Endothelial cell (in vitro differentiated cells): ENCODE data around the gene RNF26. TPM values are rescaled to one million over a fixed set of nuclear protein-coding genes. Genes with fewer than 3 reads are reported as not detected.

Experiments
- DNase-seq: peaks from one replicate; pipeline ENCODE4 v3.0.0; 2021; ENCODE audit warnings: low spot score
- H3K27ac Mint-ChIP-seq: one replicate; pipeline ENCODE4 v1.8.0; 2021; ENCODE audit warnings: mixed read lengths, inconsistent platforms; ENCODE audit not compliant: unreplicated experiment
- H3K27me3 Mint-ChIP-seq: one replicate; pipeline ENCODE4 v1.8.0; 2021; ENCODE audit warnings: mild to moderate bottlenecking, moderate library complexity, mixed read lengths, inconsistent platforms; ENCODE audit not compliant: unreplicated experiment
- H3K36me3 Mint-ChIP-seq: one replicate; pipeline ENCODE4 v1.8.0; 2021; ENCODE audit warnings: mild to moderate bottlenecking, low read depth, mixed read lengths, inconsistent platforms; ENCODE audit not compliant: unreplicated experiment
- H3K4me1 Mint-ChIP-seq: one replicate; pipeline ENCODE4 v1.8.0; 2021; ENCODE audit warnings: mild to moderate bottlenecking, mixed read lengths, inconsistent platforms; ENCODE audit not compliant: unreplicated experiment
- H3K4me3 Mint-ChIP-seq: one replicate; pipeline ENCODE4 v1.8.0; 2021; ENCODE audit warnings: mild to moderate bottlenecking, mixed read lengths, inconsistent platforms; ENCODE audit not compliant: unreplicated experiment
- H3K9me3 Mint-ChIP-seq: one replicate; pipeline ENCODE4 v1.8.0; 2021; ENCODE audit warnings: mixed read lengths, inconsistent platforms; ENCODE audit not compliant: unreplicated experiment
- total RNA-seq: library from RNA; stranded (reverse); fragmentation: NEBNext Ultra II Directional; extraction: Animal tissue kit (Norgen Biotek cat#: 25700); gene quantifications from one replicate; pipeline ENCODE4 v1.2.1, GENCODE V29; 2021; ENCODE audit not compliant: unreplicated experiment
- TF ChIP-seq, protein P1 (sequence below): fragments of 200-600 bp; sonication (generic); IDR thresholded peaks from one replicate; pipeline ENCODE4 v1.5.0; 2021; ENCODE audit warnings: antibody characterized with exemption; ENCODE audit not compliant: unreplicated experiment

Gene RNF26
- total RNA-seq, 1 donor from 2014 or later = 31.5 TPM

DNA sequence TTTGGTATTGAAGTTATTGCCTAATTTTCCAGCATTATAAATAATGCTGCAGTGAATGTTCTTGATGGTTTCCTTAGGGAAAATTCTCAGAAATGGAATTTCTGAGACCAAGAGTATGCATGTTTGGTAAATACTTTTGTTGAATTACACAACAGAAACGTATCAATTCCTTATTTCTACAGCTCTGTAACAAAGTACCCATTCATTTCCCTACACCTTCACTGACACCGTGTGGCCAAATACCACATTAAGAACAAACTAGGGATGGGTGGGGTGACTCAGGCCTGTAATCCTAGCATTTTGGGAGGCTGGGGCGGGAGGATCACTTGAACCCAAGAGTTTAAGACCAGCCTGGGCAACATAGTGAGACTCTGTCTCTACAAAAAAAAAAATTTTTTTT, 39.1 kb upstream of the RNF26 start:
- H3K36me3 Mint-ChIP-seq = peaks cover 23% of the 10 kb centered on the region
- H3K4me1 Mint-ChIP-seq = no peaks in the 10 kb centered on the region
- H3K27ac Mint-ChIP-seq = no peak overlapping the region
- H3K9me3 Mint-ChIP-seq = no peaks in the 10 kb centered on the region
- TF ChIP-seq, protein P1, sequence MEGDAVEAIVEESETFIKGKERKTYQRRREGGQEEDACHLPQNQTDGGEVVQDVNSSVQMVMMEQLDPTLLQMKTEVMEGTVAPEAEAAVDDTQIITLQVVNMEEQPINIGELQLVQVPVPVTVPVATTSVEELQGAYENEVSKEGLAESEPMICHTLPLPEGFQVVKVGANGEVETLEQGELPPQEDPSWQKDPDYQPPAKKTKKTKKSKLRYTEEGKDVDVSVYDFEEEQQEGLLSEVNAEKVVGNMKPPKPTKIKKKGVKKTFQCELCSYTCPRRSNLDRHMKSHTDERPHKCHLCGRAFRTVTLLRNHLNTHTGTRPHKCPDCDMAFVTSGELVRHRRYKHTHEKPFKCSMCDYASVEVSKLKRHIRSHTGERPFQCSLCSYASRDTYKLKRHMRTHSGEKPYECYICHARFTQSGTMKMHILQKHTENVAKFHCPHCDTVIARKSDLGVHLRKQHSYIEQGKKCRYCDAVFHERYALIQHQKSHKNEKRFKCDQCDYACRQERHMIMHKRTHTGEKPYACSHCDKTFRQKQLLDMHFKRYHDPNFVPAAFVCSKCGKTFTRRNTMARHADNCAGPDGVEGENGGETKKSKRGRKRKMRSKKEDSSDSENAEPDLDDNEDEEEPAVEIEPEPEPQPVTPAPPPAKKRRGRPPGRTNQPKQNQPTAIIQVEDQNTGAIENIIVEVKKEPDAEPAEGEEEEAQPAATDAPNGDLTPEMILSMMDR = no peak
- H3K4me3 Mint-ChIP-seq = no peak overlapping the region
- no peaks in the 10 kb centered on the region for H3K27me3 Mint-ChIP-seq
- DNase-seq = no peak

- peaks cover 2% of the 10 kb centered on the region for H3K27me3 Mint-ChIP-seq
- H3K4me1 Mint-ChIP-seq = no peaks in the 10 kb centered on the region
- no peak overlapping the region for H3K27ac Mint-ChIP-seq
- TF ChIP-seq, protein P1 = no peak
- DNase-seq = no peak
- H3K4me3 Mint-ChIP-seq = no peak overlapping the region
- H3K36me3 Mint-ChIP-seq = peaks cover 33% of the 10 kb centered on the region
- no peaks in the 10 kb centered on the region for H3K9me3 Mint-ChIP-seq
Observed at GRCh38 chr11:119297938-119298337, 36.4 kb upstream of the RNF26 start.

- DNase-seq = no peak
- Mint-ChIP-seq H3K27me3 (peaks cover 2% of the 10 kb centered on the region), H3K4me1 (no peaks in the 10 kb centered on the region), H3K9me3 (no peaks in the 10 kb centered on the region), H3K36me3 (peaks cover 41% of the 10 kb centered on the region), H3K4me3 (peak overlapping the region; percentile 32), H3K27ac (no peak overlapping the region)
- TF ChIP-seq, protein P1 = no peak
Observed at GRCh38 chr11:119298726-119299125, 35.6 kb upstream of the RNF26 start.

DNA sequence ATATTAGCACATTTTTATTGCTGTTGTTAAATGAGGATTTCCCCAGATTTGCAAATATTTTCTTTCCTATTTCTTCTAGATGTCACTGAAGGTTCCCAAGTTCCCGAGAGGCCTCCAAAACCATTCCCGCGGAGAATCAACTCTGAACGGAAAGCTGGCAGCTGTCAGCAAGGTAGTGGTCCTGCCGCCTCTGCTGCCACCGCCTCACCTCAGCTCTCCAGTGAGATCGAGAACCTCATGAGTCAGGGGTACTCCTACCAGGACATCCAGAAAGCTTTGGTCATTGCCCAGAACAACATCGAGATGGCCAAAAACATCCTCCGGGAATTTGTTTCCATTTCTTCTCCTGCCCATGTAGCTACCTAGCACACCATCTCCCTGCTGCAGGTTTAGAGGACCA, 34.9 kb upstream of the RNF26 start:
- Mint-ChIP-seq H3K27ac (no peak overlapping the region), H3K9me3 (no peaks in the 10 kb centered on the region), H3K4me3 (no peak overlapping the region), H3K27me3 (peaks cover 2% of the 10 kb centered on the region), H3K4me1 (peaks cover 4% of the 10 kb centered on the region), H3K36me3 (peaks cover 48% of the 10 kb centered on the region)
- TF ChIP-seq, protein P1 = no peak
- no peak for DNase-seq

GRCh38 chr11:119300198-119300964, 33.9 kb upstream of the RNF26 start:
- peaks cover 13% of the 10 kb centered on the region for H3K4me1 Mint-ChIP-seq

More at GRCh38 chr11:119300198-119300964, 33.9 kb upstream of the RNF26 start:
- Mint-ChIP-seq H3K27me3 (peaks cover 4% of the 10 kb centered on the region), H3K4me3 (no peak overlapping the region), H3K27ac (no peak overlapping the region), H3K36me3 (peaks cover 54% of the 10 kb centered on the region), H3K9me3 (no peaks in the 10 kb centered on the region)
- TF ChIP-seq, protein P1 = no peak
- no peak for DNase-seq
